ENCODE results near the gene LIMA1.

The LIMA1 gene

DNA sequence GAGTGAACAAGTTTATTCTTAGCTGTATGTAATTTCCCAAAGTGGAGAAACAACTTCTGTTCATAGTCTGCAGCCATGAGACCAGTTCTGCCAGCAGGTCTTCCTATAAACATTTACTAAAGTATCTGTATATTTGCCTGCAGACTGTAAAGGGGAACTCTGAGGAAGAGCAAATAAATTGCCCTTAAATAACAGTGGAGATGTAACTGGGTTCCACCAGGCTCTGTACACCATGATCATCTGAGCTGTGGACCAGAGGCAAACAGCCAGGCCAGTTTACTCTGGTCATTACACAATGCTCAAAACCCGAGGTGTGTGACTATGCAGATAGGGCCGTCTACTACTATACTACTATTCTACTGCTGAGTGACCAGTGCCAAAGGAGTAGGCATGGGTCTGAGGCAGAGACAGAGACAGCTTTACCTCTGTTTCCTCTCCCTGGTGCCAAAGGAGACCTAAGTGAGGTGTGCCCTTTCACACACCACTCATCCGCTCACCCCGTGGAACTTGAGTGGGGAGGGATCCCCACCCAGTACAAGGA lies 95.0 kb downstream of the LIMA1 start:
- no peak for TF ChIP-seq CTCF (IDR thresholded peaks at IDR 0.05; ENCODE audit: extremely low read depth, missing control alignments)
- DNase-seq (ENCODE audit: low spot score) = no peak

DNA sequence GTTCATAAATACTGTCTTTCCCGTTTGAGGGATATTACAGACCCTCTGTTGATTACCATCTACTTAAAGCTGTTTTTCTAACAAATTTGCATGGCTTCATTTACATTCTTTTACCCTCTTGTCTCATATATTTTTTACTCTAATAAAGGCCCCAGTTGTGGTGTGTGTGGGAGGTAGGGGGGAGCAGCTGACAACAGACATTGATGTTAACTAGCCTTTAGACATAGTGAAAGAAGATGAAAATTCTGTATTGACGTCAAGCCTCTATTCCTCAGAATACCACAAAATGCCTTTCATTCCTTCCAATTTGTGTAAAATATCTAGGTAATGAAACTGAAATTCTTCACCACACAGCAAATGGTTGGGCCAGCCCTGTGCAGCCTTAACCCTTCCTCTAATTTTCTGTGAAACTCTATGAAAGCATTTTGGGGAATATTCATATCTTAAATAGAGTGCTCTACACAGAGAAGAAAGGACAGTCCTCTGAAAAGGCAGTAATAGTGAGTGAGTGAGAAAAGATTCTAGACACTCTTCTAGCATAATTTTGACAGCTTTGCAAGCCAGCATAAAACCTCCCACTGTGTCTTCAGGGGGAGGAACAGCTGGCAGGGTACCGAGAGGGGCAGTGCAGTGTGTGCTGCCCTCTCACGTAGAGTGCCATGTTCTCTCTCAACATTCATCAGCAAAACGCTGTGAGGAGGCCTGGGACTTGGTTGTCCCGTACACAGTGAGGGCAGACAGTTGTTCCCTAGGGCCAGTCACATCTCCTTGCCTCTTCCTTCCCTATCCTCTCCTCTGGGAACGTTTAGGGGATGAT lies 96.0 kb downstream of the LIMA1 start:
- peak; percentile 58 for DNase-seq (ENCODE audit: low spot score)
- TF ChIP-seq CTCF (IDR thresholded peaks at IDR 0.05; ENCODE audit: extremely low read depth, missing control alignments) = no peak

GRCh38 chr12:50186681-50187080 lies 96.6 kb downstream of the LIMA1 start:
- no peak for TF ChIP-seq CTCF (IDR thresholded peaks at IDR 0.05; ENCODE audit: extremely low read depth, missing control alignments)
- DNase-seq (ENCODE audit: low spot score) = no peak

- no peak for DNase-seq (ENCODE audit: low spot score)
- TF ChIP-seq CTCF (IDR thresholded peaks at IDR 0.05; ENCODE audit: extremely low read depth, missing control alignments) = no peak
These were observed 97.2 kb downstream of the LIMA1 start for GRCh38 chr12:50185970-50186663.

- DNase-seq (ENCODE audit: low spot score) = no peak
- no peak for TF ChIP-seq CTCF (IDR thresholded peaks at IDR 0.05; ENCODE audit: extremely low read depth, missing control alignments)
These were observed 97.9 kb downstream of the LIMA1 start for GRCh38 chr12:50185301-50185895.

DNA sequence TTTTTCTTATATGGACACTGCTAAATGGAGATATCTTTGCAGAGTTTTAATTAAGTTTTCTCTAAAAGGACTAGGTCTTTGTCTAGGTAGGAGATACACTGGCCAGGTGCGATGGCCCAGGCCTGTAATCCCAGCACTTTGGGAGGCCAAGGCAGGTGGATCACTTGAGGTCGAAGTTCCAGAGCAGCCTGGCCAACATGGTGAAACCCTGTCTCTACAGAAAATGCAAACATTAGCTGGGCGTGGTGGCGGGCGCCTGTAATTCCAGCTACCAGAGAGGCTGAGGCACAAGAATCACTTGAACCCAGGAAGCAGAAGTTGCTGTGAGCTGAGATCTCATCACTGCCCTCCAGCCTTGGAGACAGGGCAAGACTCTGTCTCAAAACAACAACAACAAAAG lies 99.1 kb downstream of the LIMA1 start:
- DNase-seq (ENCODE audit: low spot score) = no peak
- TF ChIP-seq CTCF (IDR thresholded peaks at IDR 0.05; ENCODE audit: extremely low read depth, missing control alignments) = no peak

DNA sequence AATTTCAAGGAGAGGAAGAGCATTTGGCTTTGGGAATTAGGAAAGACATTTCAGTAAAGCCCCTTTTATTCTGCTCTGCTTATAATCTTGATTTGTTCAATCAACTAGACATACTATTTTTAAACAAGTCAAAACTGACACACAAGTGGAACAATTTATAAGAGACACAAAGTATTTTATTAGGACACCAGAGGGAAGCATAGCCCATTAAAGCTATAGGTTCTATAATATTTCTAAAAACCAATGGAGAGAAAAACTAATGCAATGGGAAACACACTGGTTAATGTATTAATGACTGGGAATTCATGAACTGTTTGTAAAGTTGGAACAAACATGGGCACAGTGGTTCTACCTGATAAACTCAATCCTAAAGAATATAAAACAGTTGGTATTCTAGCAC lies 100.9 kb downstream of the LIMA1 start:
- DNase-seq (ENCODE audit: low spot score) = no peak

More for the DNA sequence above, 100.9 kb downstream of the LIMA1 start:
- no peak for TF ChIP-seq CTCF (IDR thresholded peaks at IDR 0.05; ENCODE audit: extremely low read depth, missing control alignments)
